AG04449 (cell line): ENCODE results near the gene TPM1.

ENCODE experiments used
- CTCF ChIA-PET: fragments of 350-600 bp; formaldehyde crosslinking; extraction: SDS; loops from one replicate; lab custom pipeline; 2021; ENCODE audit warnings: antibody characterized with exemption; lab: Yijun Ruan, JAX
- POLR2A ChIA-PET: fragments of 400-600, 350-600 bp; formaldehyde crosslinking; extraction: SDS; loops from one replicate; lab custom pipeline; 2020; ENCODE audit warnings: antibody characterized with exemption, inconsistent platforms; lab: Yijun Ruan, JAX
- DNase-seq: peaks from one replicate; pipeline ENCODE4 v3.0.0-alpha.2; 2010; ENCODE audit warnings: low read depth, low spot score
- H3K4me3 ChIP-seq: 2 replicates; pipeline ENCODE4 v1.5.1; 2011; ENCODE audit warnings: low read depth, mild to moderate bottlenecking, control low read depth, low read length
- CTCF ChIP-seq: IDR thresholded peaks from one replicate; pipeline ENCODE4 v1.5.1; 2011; ENCODE audit warnings: mild to moderate bottlenecking, moderate library complexity, low read length, control low read depth, inconsistent platforms; ENCODE audit not compliant: insufficient read depth; ENCODE audit errors: missing control alignments

Gene TPM1

GRCh38 chr15:63072023-63072650 is 29.6 kb downstream of the TPM1 start:
- no peak for TF ChIP-seq CTCF
- POLR2A ChIA-PET = interaction anchor here (0.6 to 1.1 kb wide), 2 partner anchors 9 to 17 kb away, joined by 3 to 4 read pairs; no protein-coding TSS in a partner anchor
- DNase-seq = no peak
- H3K4me3 ChIP-seq = no peak overlapping the region
- CTCF ChIA-PET = interaction anchor here (1.0 kb wide), 1 partner anchor 22 kb away, joined by 4 read pairs; no protein-coding TSS in a partner anchor

GRCh38 chr15:63072809-63073277 is 30.3 kb downstream of the TPM1 start:
- CTCF ChIA-PET = interaction anchor here (1.0 kb wide), 1 partner anchor 21 kb away, joined by 4 read pairs; no protein-coding TSS in a partner anchor
- no peak for TF ChIP-seq CTCF
- POLR2A ChIA-PET = interaction anchor here (0.6 to 1.1 kb wide), 4 partner anchors 9 to 22 kb away, joined by 3 to 4 read pairs (median 3); no protein-coding TSS in a partner anchor
- DNase-seq = no peak
- no peak overlapping the region for H3K4me3 ChIP-seq

GRCh38 chr15:63073497-63074172 is 31.1 kb downstream of the TPM1 start:
- DNase-seq = no peak
- no peak for TF ChIP-seq CTCF
- no peak overlapping the region for H3K4me3 ChIP-seq
- ChIA-PET POLR2A (interaction anchor here (0.8 to 1.7 kb wide), 3 partner anchors 9 to 21 kb away, joined by 3 to 5 read pairs (median 3); no protein-coding TSS in a partner anchor), CTCF (interaction anchor here (1.1 to 2.0 kb wide), 2 partner anchors 20 to 26 kb away, joined by 3 to 4 read pairs; no protein-coding TSS in a partner anchor)

GRCh38 chr15:63075015-63075983 is 32.8 kb downstream of the TPM1 start:
- ChIA-PET CTCF (interaction anchor here (2.0 to 3.4 kb wide), 2 partner anchors 19 kb away, joined by 4 to 15 read pairs; no protein-coding TSS in a partner anchor), POLR2A (interaction anchor here (1.7 kb wide), 1 partner anchor 14 kb away, joined by 5 read pairs; no protein-coding TSS in a partner anchor)
- DNase-seq = no peak
- no peak overlapping the region for H3K4me3 ChIP-seq
- TF ChIP-seq CTCF = no peak

GRCh38 chr15:63075984-63076713 is 33.6 kb downstream of the TPM1 start:
- POLR2A ChIA-PET = no interaction called here
- no peak overlapping the region for H3K4me3 ChIP-seq
- no peak for DNase-seq
- CTCF ChIA-PET = interaction anchor here (3.4 kb wide), 1 partner anchor 18 kb away, joined by 15 read pairs; no protein-coding TSS in a partner anchor
- TF ChIP-seq CTCF = no peak
